Cerebellar nuclear complex (tissue), 1 donor: ENCODE data around the gene SYTL2.
A peak's percentile ranks its signal among the peaks of the same experiment; 100 is the strongest.

Experiments used
- DNase-seq, 2 experiments: peaks; one replicate each; lab custom pipeline; 2025; lab: John Stamatoyannopoulos, UW

The SYTL2 gene

DNA sequence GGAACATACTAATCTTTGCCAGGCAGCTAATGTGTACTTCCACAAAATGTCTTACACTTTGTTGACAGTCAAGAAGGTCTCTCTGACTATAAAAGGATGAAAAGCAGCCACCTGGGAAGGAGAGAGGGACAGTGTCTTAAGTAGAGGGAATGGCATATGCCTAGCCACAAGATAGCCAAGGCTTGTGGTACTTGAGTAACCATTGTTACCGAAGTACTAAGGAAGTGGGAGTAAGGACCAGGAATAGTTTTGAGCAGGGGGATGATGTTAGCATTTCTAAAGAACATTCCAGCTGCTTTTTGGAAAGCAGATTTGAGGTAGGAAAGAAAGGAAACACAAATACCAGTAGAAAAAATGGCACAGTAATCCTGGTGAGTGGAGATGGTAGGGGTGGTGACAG lies 159.8 kb downstream of the SYTL2 start:
- DNase-seq = no peak

DNA sequence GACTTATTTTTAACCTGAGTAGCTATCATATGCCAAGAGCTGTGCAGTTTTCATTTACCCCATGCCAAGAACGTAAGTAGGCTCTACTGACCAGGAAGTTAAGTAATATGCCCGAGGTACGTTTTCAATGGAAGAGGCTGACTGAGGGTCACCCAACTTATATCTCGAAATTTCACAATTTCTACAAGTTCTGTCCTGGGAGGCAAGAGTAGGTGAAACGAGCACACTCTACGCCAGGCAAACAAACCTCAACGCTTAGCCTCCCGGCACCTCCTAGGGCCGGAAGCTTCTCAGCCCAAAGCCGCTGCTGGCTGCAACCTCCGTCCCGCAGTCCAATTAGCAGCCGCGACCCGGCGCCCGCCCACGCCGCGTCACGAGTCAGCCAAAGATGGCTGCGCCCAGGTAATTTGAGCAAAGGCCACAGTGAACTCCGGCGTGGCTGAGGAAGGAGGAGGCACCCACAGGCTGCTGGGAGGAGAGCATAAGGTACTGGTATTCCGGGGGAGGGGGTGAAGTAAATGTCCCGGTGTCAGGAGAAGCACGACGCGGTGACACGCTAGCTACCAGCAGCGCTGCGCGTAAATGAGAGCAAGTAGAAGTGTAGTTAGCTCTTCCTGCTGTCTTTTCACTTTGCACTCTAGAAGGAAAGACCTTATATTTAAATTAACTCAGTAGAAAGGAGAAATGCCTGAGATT lies 163.2 kb downstream of the SYTL2 start, which contains the start of gene TMEM126A:
TSS of gene TMEM126A (plus strand) at position 364 of the 696 bp plus-strand sequence. CDS start 2,289 bp downstream, outside the sequence.
- DNase-seq = peak; percentile 33 to 71

DNA sequence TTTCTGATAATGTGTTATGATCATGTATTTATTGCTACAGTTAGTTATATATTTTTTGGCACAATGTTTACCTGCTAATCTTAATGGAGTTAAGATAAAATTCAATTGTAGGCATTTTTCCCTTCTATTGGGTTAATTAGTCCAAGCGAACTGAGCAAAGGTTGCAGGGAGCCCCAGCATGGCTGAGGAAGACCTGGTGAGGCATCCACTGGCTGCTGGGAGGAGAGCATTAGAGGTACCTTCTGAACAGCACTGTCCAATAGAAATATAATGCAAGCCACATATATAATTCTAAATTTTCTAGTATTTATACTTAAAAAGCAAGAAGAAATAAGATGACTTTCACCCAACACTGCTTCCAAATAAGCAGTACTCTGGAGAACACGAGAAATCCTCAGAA lies 163.9 kb downstream of the SYTL2 start:
- DNase-seq = no peak
